Ovary (tissue), 9 donors: ENCODE results near the gene RGS9. TPM values are rescaled to one million over a fixed set of nuclear protein-coding genes. Genes with fewer than 3 reads are reported as not detected.

Experiments
- DNase-seq, 5 donors: peaks; one replicate each; pipeline ENCODE4 v3.0.0-alpha.2; 2019 to 2020
- H3K27ac ChIP-seq, 2 donors: fragments of 200-600 bp; one replicate each; pipeline versions ENCODE4 v1.5.1 to v1.8.0; 2019 to 2022
- H3K27me3 ChIP-seq: fragments of 200-600 bp; one replicate; pipeline ENCODE4 v1.8.0; 2022
- H3K36me3 ChIP-seq: fragments of 200-600 bp; sonication (generic); one replicate; pipeline ENCODE4 v1.5.1; 2019
- H3K4me1 ChIP-seq: one replicate; pipeline ENCODE4 v1.8.1; 2013; ENCODE audit warnings: mild to moderate bottlenecking, moderate library complexity; ENCODE audit not compliant: insufficient read depth
- H3K4me3 ChIP-seq: fragments of 200-600 bp; sonication (generic); one replicate; pipeline ENCODE4 v1.5.1; 2017
- H3K9me3 ChIP-seq, 2 donors: fragments of 200-600 bp in 1 of 2; sonication (generic) in 1 of 2; one replicate each; pipeline versions ENCODE4 v1.5.1 to v1.8.1; 2013 to 2019; ENCODE audit warnings: mild to moderate bottlenecking in 1 of 2, moderate library complexity in 1 of 2
- EP300 ChIP-seq: sonication (generic); formaldehyde crosslinking; IDR thresholded peaks from one replicate; pipeline ENCODE4 v1.6.1; 2017; ENCODE audit warnings: antibody characterized with exemption
- POLR2A ChIP-seq: fragments of 450-650 bp; IDR thresholded peaks from one replicate; pipeline ENCODE4 v1.6.1; 2017; ENCODE audit warnings: antibody characterized with exemption, mild to moderate bottlenecking, moderate library complexity
- WGBS, 3 donors: extraction: QIAGEN DNeasy Blood & Tissue Kit in 1 of 3; methylation state at CpG; one replicate each; pipeline versions ENCODE4 v1.1.5 to v1.1.7; 2013 to 2017; 5-methylcytosine and 5-hydroxymethylcytosine counted together
- intact Hi-C, 4 donors: fragments of 100-400 bp; cut with DNase I; formaldehyde crosslinking; loops; one replicate each; pipeline versions ENCODE4 v1.11.0 to v1.15.1; 2022 to 2023
- polyA plus RNA-seq, 2 donors: library from polyadenylated mRNA; stranded (reverse); fragments of 200-250 nt in 1 of 2; fragments of 350-450 nt in 1 of 2; fragmentation: Illumina TruSeq in 1 of 2; extraction: RNeasy Lipid Tissue Mini Kit (QIAGEN cat#74804) in 1 of 2; gene quantifications; one replicate each; pipeline ENCODE4 v1.2.3, GENCODE V29; 2013 to 2014
- total RNA-seq, 7 donors: library from RNA; depleted of rRNA in 2 of 7; stranded (reverse); fragments of >200 nt in 2 of 7; fragmentation: NEBNext Ultra II Directional in 3 of 7; extraction: Animal tissue kit (Norgen Biotek cat#: 25700) in 3 of 7; gene quantifications; one replicate each; pipeline versions ENCODE4 v1.1.0 to v1.2.4, GENCODE V29; 2016 to 2023
- TF ChIP-seq, protein P1 (sequence below), 3 donors: fragments of 450-650 bp in 2 of 3; fragments of 200-600 bp in 1 of 3; IDR thresholded peaks; one replicate each; pipeline versions ENCODE4 v1.5.1 to v1.8.0; 2016 to 2022; ENCODE audit warnings: antibody characterized with exemption in 3 of 3, mild to moderate bottlenecking in 1 of 3
- donor health status: DM: no; HTN: no; CAD: no; lungs with moderate emphysema.
- donor health status: DM: no; HTN: no; CAD: no.
- donor health status: Bipolar disorder and iron deficiency.
- donor health status: DM: yes; HTN: yes; CAD: no.
- donor health status: DM: no; HTN: no; CAD: no.
- donor health status: DM: yes; HTN: yes; CAD: no.

The RGS9 gene
- total and polyA plus RNA-seq, 9 donors, result 5.3 to 15.7 (median 9.1) TPM

DNA sequence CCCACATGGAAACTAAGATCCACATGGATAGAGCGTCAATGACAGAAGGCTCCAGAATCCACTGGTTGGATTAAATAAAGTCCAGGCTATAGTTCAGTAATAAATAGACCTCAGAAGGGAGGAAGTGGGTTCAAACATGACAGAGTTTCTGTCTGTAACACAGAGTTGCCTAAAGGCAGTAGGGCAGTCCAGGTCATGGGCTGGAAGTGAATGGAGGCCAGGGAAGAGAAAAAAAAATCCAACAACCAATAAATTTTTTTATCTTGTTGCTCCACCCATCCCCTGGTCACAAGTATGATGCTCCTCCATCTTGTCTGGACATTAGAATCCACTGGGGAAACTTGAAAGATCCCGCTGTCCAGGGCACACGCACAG lies 92.4 kb downstream of the RGS9 start:
- intact Hi-C loops, result no loop called here
- DNase-seq, result no peak
- Histone ChIP-seq H3K27me3 (no peaks in the 10 kb centered on the region), H3K9me3 (no peaks in the 10 kb centered on the region), H3K27ac (no peak overlapping the region), H3K4me1 (no peaks in the 10 kb centered on the region), H3K36me3 (no peaks in the 10 kb centered on the region), H3K4me3 (no peak overlapping the region)
- TF ChIP-seq, protein P1, sequence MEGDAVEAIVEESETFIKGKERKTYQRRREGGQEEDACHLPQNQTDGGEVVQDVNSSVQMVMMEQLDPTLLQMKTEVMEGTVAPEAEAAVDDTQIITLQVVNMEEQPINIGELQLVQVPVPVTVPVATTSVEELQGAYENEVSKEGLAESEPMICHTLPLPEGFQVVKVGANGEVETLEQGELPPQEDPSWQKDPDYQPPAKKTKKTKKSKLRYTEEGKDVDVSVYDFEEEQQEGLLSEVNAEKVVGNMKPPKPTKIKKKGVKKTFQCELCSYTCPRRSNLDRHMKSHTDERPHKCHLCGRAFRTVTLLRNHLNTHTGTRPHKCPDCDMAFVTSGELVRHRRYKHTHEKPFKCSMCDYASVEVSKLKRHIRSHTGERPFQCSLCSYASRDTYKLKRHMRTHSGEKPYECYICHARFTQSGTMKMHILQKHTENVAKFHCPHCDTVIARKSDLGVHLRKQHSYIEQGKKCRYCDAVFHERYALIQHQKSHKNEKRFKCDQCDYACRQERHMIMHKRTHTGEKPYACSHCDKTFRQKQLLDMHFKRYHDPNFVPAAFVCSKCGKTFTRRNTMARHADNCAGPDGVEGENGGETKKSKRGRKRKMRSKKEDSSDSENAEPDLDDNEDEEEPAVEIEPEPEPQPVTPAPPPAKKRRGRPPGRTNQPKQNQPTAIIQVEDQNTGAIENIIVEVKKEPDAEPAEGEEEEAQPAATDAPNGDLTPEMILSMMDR (IDR thresholded peaks at IDR 0.05), result no peak
- TF ChIP-seq POLR2A, result no peak
- no peak for TF ChIP-seq EP300
- 91 to 98% (median 96%) methylated on average over 3 of the region's 3 CpGs for WGBS, 3 donors

DNA sequence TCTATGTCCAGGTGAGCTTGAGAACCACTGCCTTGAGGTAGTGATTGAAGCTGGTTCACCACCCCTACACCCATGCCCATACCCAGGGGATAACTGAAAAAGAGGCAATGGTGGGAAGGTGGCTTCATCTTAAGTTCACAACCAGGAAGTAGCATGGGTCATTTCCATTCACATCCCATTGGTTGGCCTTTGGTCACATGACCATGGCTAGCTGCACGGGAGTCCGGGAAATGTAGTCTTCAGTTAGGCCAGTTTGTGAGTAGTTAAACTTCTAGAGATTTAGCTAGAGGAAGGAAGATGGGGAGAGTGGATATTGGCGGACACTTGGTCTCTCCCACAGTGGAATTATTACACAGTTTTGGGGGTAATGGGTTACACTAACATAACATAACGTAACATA lies 92.9 kb downstream of the RGS9 start:
- Histone ChIP-seq H3K27ac (no peak overlapping the region), H3K9me3 (no peaks in the 10 kb centered on the region), H3K4me3 (no peak overlapping the region), H3K27me3 (no peaks in the 10 kb centered on the region), H3K4me1 (no peaks in the 10 kb centered on the region), H3K36me3 (no peaks in the 10 kb centered on the region)
- DNase-seq, result no peak
- 64 to 94% (median 90%) methylated on average over 4 of the region's 4 CpGs for WGBS, 3 donors
- TF ChIP-seq, protein P1 (IDR thresholded peaks at IDR 0.05), result no peak
- TF ChIP-seq EP300, result no peak
- no peak for TF ChIP-seq POLR2A
- intact Hi-C loops, result no loop called here

DNA sequence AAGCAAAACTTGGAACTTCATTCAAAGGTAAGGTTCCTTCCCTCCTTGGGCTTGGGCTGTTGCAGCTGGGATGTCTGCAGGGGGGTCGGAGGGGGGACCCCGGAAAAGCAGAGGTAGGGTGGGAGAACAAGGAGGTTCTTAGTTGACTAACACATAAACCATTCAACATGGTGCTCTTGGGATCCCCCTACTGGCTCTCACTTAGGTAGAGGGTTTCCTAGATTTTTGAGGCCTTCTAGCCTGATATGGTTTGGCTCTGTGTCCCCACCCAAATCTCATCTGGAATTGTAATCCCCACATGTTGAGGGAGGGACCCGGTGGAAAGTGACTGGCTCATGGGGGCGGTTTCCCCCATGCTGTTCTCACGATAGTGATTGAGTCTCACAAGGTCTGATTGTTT lies 93.9 kb downstream of the RGS9 start:
- intact Hi-C loops, result no loop called here
- H3K4me3 ChIP-seq, result no peak overlapping the region
- TF ChIP-seq, protein P1 (IDR thresholded peaks at IDR 0.05), result no peak
- TF ChIP-seq EP300 (no peak), POLR2A (no peak)
- DNase-seq, result no peak
- H3K4me1 ChIP-seq, result no peaks in the 10 kb centered on the region
- no peaks in the 10 kb centered on the region for H3K36me3 ChIP-seq
- no peaks in the 10 kb centered on the region for H3K9me3 ChIP-seq
- WGBS, 3 donors, result 70 to 79% (median 79%) methylated on average over 5 of the region's 5 CpGs
- H3K27ac ChIP-seq, result no peak overlapping the region
- no peaks in the 10 kb centered on the region for H3K27me3 ChIP-seq

DNA sequence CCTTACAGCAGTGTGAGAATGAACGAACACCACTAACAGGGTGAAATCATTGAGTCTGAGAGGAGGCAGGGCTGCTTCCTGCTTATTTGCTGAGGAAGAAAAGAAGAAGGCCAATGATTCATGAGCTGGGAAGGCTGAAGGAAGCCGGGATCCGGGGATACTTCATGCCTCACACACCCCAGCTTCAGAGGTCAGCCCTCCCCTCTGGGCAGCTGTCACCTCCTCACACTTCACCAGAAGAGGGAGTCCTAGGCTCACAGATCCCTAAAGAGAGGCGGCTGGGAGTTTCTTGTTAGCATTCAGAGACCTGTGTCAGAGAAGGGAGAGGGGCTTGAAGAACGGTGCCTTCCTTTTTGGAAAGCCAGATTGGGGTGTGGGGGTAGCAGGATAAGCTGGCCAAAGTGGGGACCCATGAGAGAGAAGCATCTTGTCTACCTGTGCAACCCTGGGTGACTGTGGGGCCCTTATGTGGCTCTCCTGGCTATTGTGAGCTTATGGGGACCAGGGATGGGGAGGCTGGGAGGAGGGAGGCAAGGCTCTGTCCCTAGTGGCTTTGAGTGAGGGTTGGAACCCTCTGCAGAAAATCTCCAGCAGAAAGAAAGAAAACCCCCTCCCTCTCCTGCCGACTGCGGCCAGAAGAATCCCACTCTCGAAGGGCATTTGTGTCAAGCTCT lies 94.6 kb downstream of the RGS9 start:
- intact Hi-C loops, result no loop called here
- WGBS, 3 donors, result 47 to 55% (median 47%) methylated on average over 8 of the region's 8 CpGs
- no peaks in the 10 kb centered on the region for H3K9me3 ChIP-seq

More for the DNA sequence above, 94.6 kb downstream of the RGS9 start:
- DNase-seq, result no peak
- H3K27me3 ChIP-seq, result no peaks in the 10 kb centered on the region
- no peak overlapping the region for H3K27ac ChIP-seq
- TF ChIP-seq POLR2A (no peak), EP300 (no peak)
- TF ChIP-seq, protein P1 (IDR thresholded peaks at IDR 0.05), result peak in 1 of 3 donors; percentile 18
- no peaks in the 10 kb centered on the region for H3K4me1 ChIP-seq
- H3K36me3 ChIP-seq, result no peaks in the 10 kb centered on the region
- no peak overlapping the region for H3K4me3 ChIP-seq
